GM06990 (cell line): ENCODE data around the gene PEAR1.

Experiments used
- DNase-seq: peaks from one replicate; pipeline ENCODE4 v3.0.0-alpha.2; 2011; ENCODE audit not compliant: insufficient read length; ENCODE audit errors: extremely low read depth
- H3K27me3 ChIP-seq: replicated peaks from 2 replicates; pipeline ENCODE4 v1.6.0; 2011; ENCODE audit warnings: low read length; ENCODE audit not compliant: control insufficient read depth, insufficient read depth
- H3K36me3 ChIP-seq: 2 replicates; pipeline ENCODE4 v1.5.1; 2011; ENCODE audit warnings: low read length; ENCODE audit not compliant: control insufficient read depth, insufficient read depth
- H3K4me3 ChIP-seq: replicated peaks from 2 replicates; pipeline ENCODE4 v1.5.1; 2011; ENCODE audit warnings: low read depth, mild to moderate bottlenecking, control low read depth, low read length
- TF ChIP-seq, protein P1 (sequence below): IDR thresholded peaks from 2 replicates; pipeline ENCODE4 v1.5.1; 2011; ENCODE audit warnings: low read length, control low read depth, mild to moderate bottlenecking, inconsistent platforms; ENCODE audit not compliant: insufficient read depth, poor library complexity, severe bottlenecking

PEAR1 gene

DNA sequence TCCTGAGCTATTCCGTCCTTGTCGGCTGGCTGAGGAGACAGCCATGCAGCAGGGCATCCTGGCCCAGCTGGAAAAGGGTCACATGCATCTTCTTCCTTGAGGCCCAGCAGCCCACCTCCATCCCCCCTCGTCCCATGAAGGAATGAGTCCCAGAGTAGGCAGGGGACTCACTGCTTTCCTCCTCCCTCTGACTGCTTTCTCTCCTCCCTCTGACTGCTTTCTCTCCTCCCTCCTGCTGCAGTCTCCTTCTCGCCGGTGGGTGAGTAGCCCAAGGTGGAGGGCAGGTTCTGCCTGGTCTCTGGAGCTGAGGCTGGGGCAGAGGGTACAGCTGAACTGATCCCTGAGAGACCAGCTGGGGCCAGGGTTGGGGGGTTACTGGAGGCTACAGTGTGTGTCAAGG lies 19.4 kb upstream of the PEAR1 start:
- Histone ChIP-seq H3K27me3 (no peaks in the 10 kb centered on the region; the same call in 1 of the 2 replicates), H3K36me3 (no peaks in the 10 kb centered on the region), H3K4me3 (no peak overlapping the region)
- TF ChIP-seq, protein P1, sequence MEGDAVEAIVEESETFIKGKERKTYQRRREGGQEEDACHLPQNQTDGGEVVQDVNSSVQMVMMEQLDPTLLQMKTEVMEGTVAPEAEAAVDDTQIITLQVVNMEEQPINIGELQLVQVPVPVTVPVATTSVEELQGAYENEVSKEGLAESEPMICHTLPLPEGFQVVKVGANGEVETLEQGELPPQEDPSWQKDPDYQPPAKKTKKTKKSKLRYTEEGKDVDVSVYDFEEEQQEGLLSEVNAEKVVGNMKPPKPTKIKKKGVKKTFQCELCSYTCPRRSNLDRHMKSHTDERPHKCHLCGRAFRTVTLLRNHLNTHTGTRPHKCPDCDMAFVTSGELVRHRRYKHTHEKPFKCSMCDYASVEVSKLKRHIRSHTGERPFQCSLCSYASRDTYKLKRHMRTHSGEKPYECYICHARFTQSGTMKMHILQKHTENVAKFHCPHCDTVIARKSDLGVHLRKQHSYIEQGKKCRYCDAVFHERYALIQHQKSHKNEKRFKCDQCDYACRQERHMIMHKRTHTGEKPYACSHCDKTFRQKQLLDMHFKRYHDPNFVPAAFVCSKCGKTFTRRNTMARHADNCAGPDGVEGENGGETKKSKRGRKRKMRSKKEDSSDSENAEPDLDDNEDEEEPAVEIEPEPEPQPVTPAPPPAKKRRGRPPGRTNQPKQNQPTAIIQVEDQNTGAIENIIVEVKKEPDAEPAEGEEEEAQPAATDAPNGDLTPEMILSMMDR = no peak
- no peak for DNase-seq

DNA sequence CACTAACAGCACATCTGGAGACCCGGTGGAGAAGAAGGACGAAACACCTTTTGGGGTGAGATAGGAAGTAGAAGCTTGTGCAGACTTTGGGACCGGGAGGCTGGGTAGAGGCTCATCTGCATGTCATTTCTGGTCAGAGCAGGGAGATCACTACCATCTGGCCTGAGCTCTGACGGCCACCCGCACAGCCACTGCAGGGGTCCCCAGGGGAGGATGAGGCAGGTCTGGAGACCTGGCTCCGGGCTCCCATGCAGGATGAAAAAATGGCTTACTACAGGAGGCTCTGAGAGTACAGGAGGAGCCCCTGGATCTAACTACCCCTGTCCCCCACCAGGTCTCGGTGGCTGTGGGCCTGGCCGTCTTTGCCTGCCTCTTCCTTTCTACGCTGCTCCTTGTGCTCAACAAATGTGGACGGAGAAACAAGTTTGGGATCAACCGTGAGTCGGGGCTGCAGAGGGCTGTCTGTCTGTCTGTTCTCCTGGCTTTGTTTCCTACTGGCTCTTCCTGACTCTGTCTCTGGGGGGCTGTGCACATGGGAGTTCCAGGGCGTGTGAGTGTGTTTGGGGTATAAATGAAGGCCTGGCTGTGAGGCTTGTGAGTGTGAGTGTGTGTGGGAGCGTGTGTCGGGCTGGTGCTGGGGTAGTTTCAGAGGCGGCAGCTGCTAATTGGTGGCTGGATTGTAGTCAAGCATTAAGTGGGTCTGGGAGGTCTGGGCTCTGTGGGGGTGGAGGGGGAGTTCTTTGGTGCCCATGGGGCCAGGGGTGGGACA lies 18.8 kb upstream of the PEAR1 start:
- TF ChIP-seq, protein P1 = no peak
- Histone ChIP-seq H3K4me3 (no peak overlapping the region), H3K27me3 (no peaks in the 10 kb centered on the region; the same call in 1 of the 2 replicates), H3K36me3 (no peaks in the 10 kb centered on the region)
- DNase-seq = no peak

DNA sequence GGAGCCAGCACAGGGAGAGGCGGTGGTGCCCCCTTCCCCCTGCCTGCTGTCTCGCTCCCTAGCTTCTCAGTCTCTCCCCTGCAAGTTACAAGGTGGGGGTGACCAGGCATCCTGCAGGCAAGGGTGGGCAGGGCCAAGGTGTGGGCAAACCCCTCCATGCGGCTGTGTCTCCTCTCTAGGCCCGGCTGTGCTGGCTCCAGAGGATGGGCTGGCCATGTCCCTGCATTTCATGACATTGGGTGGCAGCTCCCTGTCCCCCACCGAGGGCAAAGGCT lies 18.2 kb upstream of the PEAR1 start:
- H3K36me3 ChIP-seq = no peaks in the 10 kb centered on the region
- no peak for DNase-seq
- no peaks in the 10 kb centered on the region; the same call in 1 of the 2 replicates for H3K27me3 ChIP-seq
- TF ChIP-seq, protein P1 = no peak
- no peak overlapping the region for H3K4me3 ChIP-seq

DNA sequence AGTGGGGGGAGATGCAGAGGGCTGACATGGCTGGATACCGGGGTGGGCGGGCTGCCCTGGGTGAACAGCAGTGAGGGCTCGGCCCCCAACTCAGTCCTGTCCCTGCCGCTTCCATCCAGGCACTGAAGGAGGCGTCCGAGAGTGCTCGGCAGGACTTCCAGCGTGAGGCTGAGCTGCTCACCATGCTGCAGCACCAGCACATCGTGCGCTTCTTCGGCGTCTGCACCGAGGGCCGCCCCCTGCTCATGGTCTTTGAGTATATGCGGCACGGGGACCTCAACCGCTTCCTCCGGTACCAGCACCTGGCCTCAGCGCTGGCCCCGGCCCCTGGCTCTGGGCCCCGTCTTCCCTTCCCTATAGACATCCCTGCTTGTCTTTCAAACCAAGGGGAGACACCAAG lies 17.2 kb upstream of the PEAR1 start:
- DNase-seq = no peak
- TF ChIP-seq, protein P1 = no peak
- no peaks in the 10 kb centered on the region; the same call in 1 of the 2 replicates for H3K27me3 ChIP-seq
- no peak overlapping the region for H3K4me3 ChIP-seq
- no peaks in the 10 kb centered on the region for H3K36me3 ChIP-seq

DNA sequence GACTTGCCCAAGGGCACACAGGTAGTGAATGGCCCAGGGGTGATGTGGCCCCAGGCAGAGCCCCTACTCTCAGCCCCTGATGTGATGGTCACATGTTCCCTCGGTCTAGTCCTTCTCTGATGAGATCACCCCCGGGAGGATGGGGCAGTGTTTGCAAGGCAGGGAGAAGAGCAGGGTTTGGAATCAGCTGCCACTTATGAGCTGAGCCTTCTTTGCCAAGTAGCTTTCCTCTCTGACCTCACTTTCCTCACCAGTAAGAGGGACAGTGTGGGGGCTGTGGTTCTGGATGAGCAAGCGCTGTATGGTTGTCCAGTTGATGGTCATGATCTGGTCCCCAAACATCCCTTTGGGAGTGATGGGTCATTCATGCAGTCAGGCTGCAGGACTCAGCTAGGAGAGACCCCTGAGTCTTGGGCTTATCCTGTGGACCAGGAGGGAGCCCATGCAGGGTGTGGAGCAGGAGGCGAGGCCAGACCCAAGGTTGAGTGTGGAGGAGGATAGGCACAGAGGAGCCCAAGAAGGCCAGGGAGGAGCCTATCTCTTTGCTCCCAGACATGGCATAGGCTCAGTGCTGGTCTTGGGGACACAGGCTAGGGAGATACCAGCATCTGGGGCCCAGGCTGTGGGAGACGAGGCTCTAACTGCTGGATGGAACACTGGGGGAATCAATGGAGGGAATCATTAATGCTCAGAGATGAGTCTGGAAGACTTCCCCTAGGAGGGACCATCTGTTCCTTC lies 15.9 kb upstream of the PEAR1 start:
- Histone ChIP-seq H3K27me3 (no peaks in the 10 kb centered on the region; the same call in 1 of the 2 replicates), H3K4me3 (no peak overlapping the region), H3K36me3 (no peaks in the 10 kb centered on the region)
- DNase-seq = no peak
- TF ChIP-seq, protein P1 = no peak

DNA sequence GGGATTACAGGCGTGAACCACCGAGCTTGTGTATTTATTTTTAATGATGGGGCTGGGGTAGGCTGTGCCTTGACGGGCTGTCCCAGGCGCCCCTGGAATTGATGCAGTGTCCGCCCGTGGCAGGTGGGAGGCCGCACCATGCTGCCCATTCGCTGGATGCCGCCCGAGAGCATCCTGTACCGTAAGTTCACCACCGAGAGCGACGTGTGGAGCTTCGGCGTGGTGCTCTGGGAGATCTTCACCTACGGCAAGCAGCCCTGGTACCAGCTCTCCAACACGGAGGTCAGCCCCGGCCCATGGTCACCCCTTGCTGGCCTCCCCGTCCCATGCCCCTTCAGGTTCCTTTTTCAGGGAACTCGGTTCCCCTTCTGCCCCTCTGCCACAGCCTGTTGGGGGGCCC lies 13.6 kb upstream of the PEAR1 start:
- no peak for DNase-seq
- Histone ChIP-seq H3K27me3 (no peaks in the 10 kb centered on the region; the same call in 1 of the 2 replicates), H3K4me3 (no peak overlapping the region), H3K36me3 (no peaks in the 10 kb centered on the region)
- TF ChIP-seq, protein P1 = no peak
